Retina (tissue), 1 donor: Measurements from ENCODE around the gene MLN.

Source experiments
- DNase-seq: peaks from one replicate; pipeline ENCODE4 v3.0.0-alpha.2; 2016

MLN gene

GRCh38 chr6:33771146-33772081, 32.4 kb downstream of the MLN start:
- peak; percentile 93 for DNase-seq

DNA sequence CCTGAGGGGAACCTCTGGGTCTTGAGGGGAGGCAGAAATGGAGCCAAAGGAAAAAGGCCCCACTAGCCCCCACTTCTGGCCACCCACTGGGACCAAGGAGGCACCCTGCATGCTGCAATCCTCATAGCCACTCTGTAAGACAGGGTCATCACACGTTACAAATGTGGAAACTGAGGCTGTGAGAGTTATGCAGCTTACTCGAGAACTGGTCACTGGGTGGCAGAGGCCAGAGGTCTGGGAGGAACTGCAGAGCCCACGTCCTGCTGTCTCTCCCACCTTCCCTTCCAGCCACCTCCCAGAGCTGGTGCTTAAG, 33.0 kb downstream of the MLN start:
- DNase-seq, result no peak

DNA sequence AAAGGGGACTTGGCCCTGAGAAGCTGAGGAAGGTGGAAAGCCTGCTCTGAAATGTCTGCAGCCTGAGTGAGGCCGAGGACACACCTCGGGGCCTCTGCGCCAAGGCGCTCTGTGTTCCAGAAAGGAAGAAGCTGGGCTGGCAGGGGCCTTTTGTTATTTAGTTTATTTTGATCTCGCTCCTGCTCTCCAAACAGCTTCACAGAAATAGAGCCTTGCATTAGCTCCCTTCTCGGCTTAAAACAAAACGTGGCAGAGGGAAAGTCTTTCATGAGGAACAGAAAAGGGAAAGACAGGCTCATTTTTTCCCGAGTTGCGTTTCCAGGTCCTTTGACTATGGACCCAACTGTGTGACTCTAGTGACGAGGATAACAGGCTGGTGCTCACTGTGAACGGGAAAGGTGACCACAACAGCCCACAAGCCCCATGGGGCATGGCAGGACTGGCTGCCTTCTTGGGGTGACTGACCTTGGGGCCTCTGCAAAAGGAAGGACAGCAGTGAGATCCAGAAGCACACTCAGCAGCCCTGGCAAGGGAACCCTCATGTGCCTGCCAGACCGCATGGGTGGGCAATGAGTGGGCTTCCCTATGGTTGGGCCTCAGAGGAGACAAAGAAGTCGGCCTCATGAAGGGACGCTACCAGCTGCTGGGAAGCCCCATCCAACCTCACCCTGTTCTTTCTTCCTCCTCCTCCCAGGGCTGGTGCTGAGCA, 33.5 kb downstream of the MLN start:
- peak; percentile 65 for DNase-seq

- DNase-seq, result no peak
Observed at GRCh38 chr6:33769248-33769821, 34.5 kb downstream of the MLN start.

GRCh38 chr6:33768644-33769120, 35.1 kb downstream of the MLN start:
- DNase-seq, result peak; percentile 80

DNA sequence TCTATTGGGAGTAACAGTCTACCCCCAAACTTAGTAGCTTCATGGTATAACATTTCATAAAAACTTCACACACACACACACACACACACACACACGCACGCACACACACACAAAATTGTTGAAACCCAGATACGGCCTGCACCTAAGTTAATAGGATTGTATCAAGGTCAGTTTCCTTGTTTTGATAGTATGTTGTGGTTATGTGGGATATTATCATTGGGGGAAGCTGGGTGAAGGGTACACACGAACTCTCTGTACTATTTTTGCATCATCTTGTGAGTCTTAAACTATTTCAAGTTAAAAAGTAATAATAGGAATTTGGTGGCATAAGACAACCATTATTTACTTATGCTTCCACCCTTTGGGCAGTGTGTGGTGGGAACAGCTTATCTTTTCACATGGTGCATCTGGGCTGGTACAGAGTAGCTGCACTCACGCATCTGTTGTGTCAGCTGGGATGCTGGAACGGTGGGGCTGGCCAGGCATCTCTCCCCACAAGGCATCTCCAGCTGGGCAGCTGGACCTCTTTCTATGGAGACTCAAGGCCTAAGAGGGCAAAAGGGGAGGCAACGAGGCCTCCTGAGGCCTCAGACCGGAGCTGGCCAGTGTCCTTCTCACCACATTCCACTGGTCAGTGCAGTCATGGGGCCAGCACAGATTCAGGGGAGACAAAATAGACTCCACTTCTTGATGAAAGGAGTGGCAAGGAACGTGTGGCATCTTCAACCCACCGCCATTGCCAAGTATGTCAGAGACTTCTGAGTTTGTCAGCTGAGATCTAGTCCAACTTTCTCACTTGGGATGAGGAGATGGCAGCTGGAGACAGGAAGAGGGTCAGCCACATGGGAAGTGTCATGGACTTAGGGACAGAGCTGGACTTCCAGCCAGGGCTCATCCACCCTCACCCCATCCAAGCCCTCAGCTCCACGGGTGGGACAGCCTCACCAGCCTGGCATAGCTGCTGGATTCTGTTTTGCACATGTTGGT, 36.6 kb downstream of the MLN start:
- no peak for DNase-seq

DNA sequence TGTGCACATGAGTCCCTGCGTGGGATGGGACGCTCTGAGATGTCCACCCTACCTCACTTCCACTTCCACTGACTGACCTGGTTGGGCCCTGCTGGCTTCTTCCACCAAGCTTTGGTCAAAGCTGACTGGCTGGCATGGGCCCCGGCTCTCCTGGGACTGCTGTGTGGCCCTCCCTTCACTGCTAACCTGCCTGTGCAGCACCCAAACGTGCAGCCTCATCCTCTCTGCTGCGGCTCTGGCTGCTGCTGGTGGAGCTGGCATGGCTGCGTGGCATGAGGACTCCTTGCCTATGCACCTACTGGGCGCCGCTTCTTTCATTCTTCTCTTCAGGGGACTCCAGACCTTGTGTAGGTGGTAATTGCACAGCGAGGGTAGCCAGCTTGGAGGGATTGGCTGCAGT, 38.4 kb downstream of the MLN start:
- DNase-seq, result no peak

GRCh38 chr6:33764036-33764435, 39.8 kb downstream of the MLN start:
- no peak for DNase-seq

GRCh38 chr6:33763483-33763882, 40.3 kb downstream of the MLN start:
- DNase-seq, result no peak

GRCh38 chr6:33762713-33763112, 41.1 kb downstream of the MLN start:
- DNase-seq, result no peak

GRCh38 chr6:33761922-33762629, 41.7 kb downstream of the MLN start:
- DNase-seq, result no peak

- DNase-seq, result no peak
Observed at GRCh38 chr6:33761581-33761921, 42.3 kb downstream of the MLN start.

GRCh38 chr6:33759887-33760629, 43.7 kb downstream of the MLN start:
- DNase-seq, result no peak

DNA sequence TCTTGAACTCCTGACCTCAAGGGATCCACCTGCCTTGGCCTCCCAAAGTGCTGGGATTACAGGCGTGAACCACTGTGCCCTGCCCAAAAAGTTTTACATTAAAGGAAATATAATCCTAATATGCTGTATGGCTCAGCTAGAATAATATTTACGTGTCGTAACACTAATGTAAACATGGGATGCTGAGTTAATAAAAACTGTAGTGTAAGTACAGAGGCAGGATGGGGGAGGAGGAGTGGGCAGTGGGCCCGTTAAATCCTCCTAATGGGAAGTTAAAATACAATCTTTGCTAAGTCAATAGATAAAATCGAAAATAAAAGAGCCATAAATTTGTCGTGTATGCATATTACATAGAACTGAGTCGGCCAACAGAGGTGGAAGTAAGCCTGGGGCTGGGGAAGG, 45.0 kb downstream of the MLN start:
- no peak for DNase-seq

DNA sequence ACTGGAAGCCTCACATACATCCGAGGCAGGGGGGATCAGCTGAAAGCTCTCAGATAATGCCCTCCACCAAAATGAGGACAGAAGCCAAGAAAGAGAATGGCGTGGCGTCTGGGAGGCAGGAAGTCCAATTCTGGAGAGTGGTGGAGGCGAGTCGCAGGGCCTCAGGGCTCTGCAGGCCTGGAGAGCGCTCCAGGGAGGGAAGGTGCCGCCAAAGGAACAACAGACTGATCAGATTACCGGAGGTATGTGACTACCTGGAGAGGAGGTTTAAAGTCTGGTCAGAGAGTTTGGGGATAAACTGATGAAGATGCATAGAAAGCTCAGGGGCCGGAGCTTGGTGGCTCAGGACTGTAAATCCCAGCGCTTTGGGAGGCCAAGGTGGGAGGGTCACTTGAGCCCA, 45.9 kb downstream of the MLN start:
- DNase-seq, result no peak

DNA sequence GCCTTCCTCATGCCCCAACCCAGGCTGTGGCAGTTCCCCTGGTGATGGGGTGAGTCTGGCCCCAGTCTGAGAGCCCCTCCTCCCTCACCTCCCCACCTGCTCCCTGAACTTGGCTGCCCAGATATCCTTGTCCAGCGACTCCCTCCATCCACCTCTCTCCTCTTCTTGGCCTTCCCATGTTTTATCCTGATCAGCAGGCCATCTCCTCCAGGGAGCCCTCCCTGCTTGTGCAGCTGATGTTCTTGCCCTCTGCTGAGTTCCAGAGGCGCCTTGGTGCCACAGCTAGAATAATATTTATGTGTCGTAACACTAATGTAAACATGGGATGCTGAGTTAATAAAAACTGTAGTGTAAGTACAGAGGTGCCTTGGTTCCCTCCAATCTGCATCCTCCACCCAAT, 46.7 kb downstream of the MLN start:
- DNase-seq, result no peak

DNA sequence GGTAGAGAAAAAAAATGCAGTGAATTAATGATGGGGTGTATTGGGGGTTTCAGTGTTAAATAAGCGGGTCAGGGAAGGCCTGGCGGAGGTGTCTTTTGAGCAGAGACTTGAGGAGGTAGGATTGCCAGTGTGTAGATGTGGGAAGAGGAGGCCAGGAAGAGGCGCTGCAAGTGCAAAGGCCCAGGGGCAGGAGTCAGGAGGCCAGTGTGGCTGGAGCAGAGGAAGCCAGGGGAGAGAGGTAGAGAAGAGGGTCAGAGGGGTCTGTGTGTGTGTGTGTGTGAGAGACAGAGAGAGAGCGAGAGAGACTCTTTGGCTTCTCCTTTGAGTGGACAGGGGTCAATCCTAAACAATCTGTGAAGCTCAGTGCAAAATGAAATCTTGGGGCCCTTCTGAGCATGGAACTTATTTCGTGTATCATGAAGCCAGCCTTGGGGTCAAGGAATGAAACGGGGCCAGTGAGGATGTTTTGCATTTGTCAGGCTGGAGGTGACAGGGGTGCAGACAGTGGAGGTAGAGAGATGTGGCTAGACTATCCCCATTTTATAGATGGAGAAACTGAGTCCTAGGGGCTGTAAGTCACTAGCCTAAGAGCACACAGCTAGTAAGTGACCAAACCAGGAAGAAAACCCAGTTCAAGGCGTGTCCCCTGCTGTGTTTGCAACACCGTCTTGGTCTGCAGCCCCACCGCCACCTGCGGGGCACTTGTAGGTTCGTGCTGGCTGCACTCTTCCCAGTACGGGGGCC, 47.4 kb downstream of the MLN start:
- DNase-seq, result no peak

DNA sequence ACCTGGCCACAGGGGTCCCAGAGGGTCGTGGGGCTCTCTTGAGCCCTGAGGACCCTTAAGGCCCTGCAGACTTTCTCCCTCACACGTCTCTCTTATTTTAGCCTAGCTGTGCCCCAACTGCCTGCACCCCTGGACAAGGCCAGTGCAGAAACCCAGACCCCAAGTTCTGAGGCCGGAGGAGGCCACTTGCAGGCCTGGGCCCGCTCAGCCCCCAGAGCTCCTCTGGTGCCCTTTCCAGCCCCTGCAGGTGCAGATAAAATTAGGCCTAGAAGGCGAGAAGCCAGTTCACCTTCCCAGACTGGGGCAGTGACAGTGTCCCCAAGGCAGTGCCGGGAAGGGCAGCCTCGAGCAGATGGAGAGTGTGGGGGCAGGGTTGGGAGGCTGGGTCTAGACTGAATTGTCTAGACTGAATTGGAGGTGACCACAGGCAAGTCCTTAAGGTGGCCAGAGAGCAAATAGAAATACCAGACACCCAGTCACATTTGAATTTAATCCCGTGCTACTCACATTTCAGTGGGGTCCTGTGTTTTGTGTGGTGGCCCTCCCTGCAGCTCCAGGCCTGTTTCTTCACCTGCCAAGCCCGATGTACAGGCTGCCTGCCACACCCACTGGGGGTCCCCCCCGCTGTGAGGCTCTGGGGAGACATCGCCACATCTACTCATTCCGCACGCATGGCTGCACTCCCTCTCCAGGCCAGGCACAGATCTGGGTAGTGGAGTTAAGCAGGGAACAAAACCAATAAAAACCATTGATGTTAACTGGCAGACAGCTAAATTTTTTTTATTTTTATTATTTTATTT, 48.5 kb downstream of the MLN start:
- no peak for DNase-seq

- DNase-seq, result no peak
Observed at GRCh38 chr6:33754222-33754621, 49.6 kb downstream of the MLN start.

- DNase-seq, result no peak
Observed at GRCh38 chr6:33752646-33753015, 51.2 kb downstream of the MLN start.
